Posterior vena cava (tissue), 2 donors: Measurements from ENCODE around the gene VSTM4. TPM values are rescaled to one million over a fixed set of nuclear protein-coding genes. Genes with fewer than 3 reads are reported as not detected.

Source experiments
- DNase-seq: peaks from one replicate; pipeline ENCODE4 v3.0.0-alpha.2; 2020; ENCODE audit warnings: low spot score
- intact Hi-C, 2 donors: fragments of 100-400 bp; cut with DNase I; formaldehyde crosslinking; loops; one replicate each; pipeline versions ENCODE4 v1.14.1 to v1.14.2; 2022 to 2023
- total RNA-seq, 2 donors: library from RNA; stranded (reverse); fragmentation: NEBNext Ultra II Directional; extraction: Animal tissue kit (Norgen Biotek cat#: 25700); gene quantifications; one replicate each; pipeline ENCODE4 v1.2.1, GENCODE V29; 2021
- donor health status: DM: yes; HTN: yes; CAD: no.
- donor health status: DM: yes; HTN: yes; CAD: no.

VSTM4 gene
- total RNA-seq, 2 donors from 2014 or later: 14.9 to 20.2 TPM

- DNase-seq: no peak
- intact Hi-C loops: no loop called here
Observed at GRCh38 chr10:49029666-49030065, 85.7 kb downstream of the VSTM4 start.

GRCh38 chr10:49028639-49029038 lies 86.7 kb downstream of the VSTM4 start:
- DNase-seq: no peak
- intact Hi-C loops: no loop called here

GRCh38 chr10:49025347-49025983 lies 89.9 kb downstream of the VSTM4 start:
- DNase-seq: no peak
- intact Hi-C loops: no loop called here

- no peak for DNase-seq
- intact Hi-C loops: no loop called here
Observed at GRCh38 chr10:49024484-49024883, 90.8 kb downstream of the VSTM4 start.

GRCh38 chr10:49023752-49024151 lies 91.6 kb downstream of the VSTM4 start:
- no peak for DNase-seq
- intact Hi-C loops: no loop called here

GRCh38 chr10:49023071-49023470 lies 92.3 kb downstream of the VSTM4 start:
- intact Hi-C loops: no loop called here
- DNase-seq: no peak

- intact Hi-C loops: no loop called here
- no peak for DNase-seq
Observed at GRCh38 chr10:49021685-49022084, 93.6 kb downstream of the VSTM4 start.

GRCh38 chr10:49015700-49016099 lies 99.6 kb downstream of the VSTM4 start:
- intact Hi-C loops: no loop called here
- no peak for DNase-seq

GRCh38 chr10:49012603-49013002 lies 102.7 kb downstream of the VSTM4 start:
- DNase-seq: no peak
- intact Hi-C loops: no loop called here

GRCh38 chr10:49011756-49012155 lies 103.6 kb downstream of the VSTM4 start:
- DNase-seq: no peak
- intact Hi-C loops: no loop called here

GRCh38 chr10:49010865-49011264 lies 104.5 kb downstream of the VSTM4 start:
- intact Hi-C loops: no loop called here
- no peak for DNase-seq

GRCh38 chr10:49010295-49010694 lies 105.0 kb downstream of the VSTM4 start:
- no peak for DNase-seq
- intact Hi-C loops: no loop called here

- intact Hi-C loops: no loop called here
- DNase-seq: no peak
Observed at GRCh38 chr10:49009199-49009979, 105.9 kb downstream of the VSTM4 start.

GRCh38 chr10:49008505-49009198 lies 106.7 kb downstream of the VSTM4 start:
- DNase-seq: no peak
- intact Hi-C loops: no loop called here

GRCh38 chr10:49008091-49008490 lies 107.2 kb downstream of the VSTM4 start:
- no peak for DNase-seq

GRCh38 chr10:49007129-49007528 lies 108.2 kb downstream of the VSTM4 start:
- intact Hi-C loops: no loop called here
- DNase-seq: no peak

More at GRCh38 chr10:49008091-49008490, 107.2 kb downstream of the VSTM4 start:
- intact Hi-C loops: no loop called here

GRCh38 chr10:49005270-49005669 lies 110.1 kb downstream of the VSTM4 start:
- no peak for DNase-seq
- intact Hi-C loops: no loop called here

GRCh38 chr10:49001870-49002672 lies 113.3 kb downstream of the VSTM4 start:
- no peak for DNase-seq
- intact Hi-C loops: no loop called here

GRCh38 chr10:49001402-49001801 lies 113.9 kb downstream of the VSTM4 start:
- intact Hi-C loops: no loop called here

More at GRCh38 chr10:49001402-49001801, 113.9 kb downstream of the VSTM4 start:
- no peak for DNase-seq
